ENCODE results near the gene MCF2L2.

DNA sequence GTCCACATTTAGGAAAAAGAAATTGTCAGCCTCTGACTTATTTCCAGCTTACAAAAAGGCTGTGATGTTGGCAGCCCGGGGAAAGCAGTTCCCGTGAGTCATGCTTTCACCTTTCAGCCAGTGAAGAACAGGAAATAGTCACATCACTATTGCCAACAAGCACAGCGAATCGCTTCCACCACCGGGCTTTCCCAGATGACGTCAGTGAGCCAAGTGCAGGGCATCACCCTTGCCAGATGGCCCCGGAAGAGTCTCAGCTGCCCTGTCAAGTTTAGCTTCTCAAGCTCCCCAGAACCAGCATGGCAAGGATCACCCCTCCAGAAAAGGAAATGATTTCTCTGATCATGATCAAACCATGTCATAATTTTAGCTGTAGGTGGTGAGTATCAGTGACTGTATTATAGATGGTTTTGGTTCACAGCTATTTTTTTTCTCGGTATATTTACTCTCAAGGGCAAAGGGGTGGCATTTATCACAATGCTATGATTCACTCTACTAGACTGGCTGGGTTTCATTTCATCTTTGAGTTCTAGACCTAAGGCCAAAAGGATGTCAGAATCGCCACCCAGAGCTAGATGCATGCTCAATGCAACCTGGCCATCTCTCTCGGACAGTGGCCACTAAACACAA, 142.5 kb downstream of the MCF2L2 start:
- TF ChIP-seq POLR2AphosphoS5 (IDR thresholded peaks at IDR 0.05; ENCODE audit: borderline replicate concordance, low read depth, low read length) (no peak), EZH2 (IDR thresholded peaks at IDR 0.05) (no peak)

Measured in SK-N-MC (cell line).